GM12874 (cell line): ENCODE data around the gene SPATA21.

Experiments
- TF ChIP-seq, protein P1 (sequence below): IDR thresholded peaks from 2 replicates; pipeline ENCODE4 v1.5.1; 2011; ENCODE audit warnings: low read depth, mild to moderate bottlenecking, control low read depth, low read length, moderate library complexity; ENCODE audit not compliant: insufficient read depth

SPATA21 gene

DNA sequence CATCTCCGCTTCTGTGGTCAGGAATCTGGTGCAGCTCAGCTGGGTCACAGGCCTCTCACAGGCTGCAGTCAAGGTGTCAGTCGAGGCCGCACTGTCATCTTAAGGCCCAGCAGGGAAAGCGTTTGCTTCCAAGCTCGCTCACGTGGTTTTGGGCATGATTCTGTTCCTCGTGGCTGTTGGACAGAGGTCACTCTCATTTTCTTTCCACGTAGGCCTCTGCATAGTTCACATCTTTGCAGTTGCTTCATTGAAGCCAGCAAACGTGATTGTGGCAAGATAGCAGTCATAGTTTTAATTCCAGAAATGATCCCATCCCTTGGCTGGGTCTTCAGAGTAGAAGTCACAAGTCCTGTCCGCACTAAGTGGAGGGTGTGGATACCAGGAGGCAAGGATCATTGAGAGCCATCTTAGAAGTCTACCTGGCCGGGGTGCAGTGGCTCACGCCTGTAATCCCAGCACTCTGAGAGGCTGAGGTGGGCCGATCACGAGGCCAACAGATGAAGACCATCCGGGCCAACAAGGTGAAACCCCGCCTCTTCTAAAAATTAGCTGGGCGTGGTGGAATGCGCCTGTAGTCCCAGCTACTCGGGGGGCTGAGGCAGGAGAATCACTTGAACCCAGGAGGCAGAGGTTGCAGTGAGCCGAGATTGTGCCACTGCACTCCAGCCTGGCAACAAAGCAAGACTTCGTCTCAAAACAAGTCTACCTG lies 27.8 kb upstream of the SPATA21 start:
- TF ChIP-seq, protein P1, sequence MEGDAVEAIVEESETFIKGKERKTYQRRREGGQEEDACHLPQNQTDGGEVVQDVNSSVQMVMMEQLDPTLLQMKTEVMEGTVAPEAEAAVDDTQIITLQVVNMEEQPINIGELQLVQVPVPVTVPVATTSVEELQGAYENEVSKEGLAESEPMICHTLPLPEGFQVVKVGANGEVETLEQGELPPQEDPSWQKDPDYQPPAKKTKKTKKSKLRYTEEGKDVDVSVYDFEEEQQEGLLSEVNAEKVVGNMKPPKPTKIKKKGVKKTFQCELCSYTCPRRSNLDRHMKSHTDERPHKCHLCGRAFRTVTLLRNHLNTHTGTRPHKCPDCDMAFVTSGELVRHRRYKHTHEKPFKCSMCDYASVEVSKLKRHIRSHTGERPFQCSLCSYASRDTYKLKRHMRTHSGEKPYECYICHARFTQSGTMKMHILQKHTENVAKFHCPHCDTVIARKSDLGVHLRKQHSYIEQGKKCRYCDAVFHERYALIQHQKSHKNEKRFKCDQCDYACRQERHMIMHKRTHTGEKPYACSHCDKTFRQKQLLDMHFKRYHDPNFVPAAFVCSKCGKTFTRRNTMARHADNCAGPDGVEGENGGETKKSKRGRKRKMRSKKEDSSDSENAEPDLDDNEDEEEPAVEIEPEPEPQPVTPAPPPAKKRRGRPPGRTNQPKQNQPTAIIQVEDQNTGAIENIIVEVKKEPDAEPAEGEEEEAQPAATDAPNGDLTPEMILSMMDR = no peak

DNA sequence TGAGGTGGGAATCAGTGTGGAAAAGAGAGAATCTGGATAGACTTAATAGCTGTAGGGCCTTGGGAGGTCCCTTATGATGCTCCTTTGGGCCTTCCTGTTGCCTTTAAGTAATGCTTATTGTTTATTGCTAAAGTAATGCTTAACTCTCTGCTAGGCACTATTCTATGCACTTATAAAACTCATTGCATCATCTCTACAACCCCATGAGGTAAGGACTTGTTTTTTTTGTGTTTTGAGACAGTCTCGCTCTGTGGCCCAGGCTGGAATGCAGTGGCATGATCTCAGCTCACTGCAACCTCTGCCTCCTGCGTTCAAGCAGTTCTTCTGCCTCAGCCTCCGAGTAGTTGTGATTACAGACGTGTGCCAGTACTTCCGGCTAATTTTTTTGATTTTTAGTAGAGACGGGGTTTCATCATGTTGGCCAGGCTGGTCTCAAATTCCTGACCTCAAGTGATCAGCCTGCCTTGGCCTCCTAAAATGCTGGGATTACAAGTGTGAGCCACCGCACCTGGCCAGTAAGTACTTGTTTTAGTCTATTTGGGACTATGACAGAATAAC lies 25.6 kb upstream of the SPATA21 start:
- TF ChIP-seq, protein P1 = no peak

DNA sequence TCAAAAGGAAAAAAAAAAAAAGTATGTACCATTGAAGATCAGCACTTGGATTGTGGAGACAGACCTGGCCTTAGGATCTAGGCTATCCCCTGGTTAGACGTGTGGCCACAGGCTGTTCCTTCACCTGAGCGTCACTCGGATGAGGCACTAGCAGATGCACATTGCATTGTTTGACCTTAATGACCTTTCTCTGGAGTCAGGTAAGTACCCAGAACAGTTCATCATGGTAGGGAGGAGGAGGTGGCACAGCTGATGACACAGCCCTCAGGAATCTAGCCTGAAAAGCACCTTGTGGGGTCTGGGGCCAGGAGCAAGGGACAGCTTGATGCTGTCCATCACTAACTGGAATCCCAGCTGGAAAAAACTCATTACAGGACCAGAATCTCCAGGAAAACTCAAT lies 24.5 kb upstream of the SPATA21 start:
- TF ChIP-seq, protein P1 = no peak

DNA sequence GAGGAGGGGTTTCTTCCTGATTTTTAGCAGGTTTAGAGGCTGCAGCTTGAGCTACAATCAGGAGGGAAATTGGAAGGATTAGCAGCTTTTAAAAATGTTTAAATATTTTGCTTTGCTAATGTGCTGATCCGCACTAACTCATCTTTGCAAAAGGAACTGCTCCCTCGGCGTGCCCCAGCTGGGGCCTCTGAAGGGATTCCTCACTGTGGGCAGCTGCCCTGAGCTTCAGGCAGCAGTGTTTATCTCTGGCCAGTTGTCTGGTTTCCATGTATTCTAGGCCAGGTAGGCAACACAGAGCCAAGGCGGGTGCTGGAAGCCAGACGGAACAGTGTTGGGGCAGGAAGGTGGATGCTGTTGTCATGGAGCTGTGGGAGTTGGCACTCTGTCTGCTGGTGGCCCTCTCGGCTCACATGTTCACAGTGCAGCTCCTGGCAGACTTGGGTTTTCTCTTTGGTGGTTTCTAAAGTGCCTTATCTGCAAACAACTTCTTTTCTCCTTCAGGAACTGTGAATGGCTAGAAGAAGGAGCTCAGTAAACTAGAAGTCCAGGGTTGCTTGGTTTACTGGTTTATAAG lies 22.2 kb upstream of the SPATA21 start:
- TF ChIP-seq, protein P1 = no peak

DNA sequence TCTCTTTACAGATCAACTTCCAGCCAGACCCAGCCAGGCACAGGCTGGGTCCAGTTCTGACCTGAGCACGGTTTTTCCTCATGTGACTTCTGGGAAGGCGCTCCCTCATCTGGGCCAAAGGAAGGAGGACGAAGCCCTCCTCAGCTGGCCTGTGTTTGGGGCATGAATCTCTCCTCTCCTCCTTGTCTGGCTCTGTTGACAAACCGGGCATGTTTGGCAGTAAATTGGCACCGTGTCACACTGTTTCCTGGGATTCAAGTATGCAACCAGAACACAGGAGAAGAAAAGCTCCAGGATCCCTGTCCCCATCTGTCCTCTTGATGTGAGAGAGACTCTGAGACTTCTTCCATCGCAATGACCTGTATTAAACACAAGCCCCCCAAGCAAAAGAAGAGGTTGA lies 21.6 kb upstream of the SPATA21 start:
- TF ChIP-seq, protein P1 = no peak

DNA sequence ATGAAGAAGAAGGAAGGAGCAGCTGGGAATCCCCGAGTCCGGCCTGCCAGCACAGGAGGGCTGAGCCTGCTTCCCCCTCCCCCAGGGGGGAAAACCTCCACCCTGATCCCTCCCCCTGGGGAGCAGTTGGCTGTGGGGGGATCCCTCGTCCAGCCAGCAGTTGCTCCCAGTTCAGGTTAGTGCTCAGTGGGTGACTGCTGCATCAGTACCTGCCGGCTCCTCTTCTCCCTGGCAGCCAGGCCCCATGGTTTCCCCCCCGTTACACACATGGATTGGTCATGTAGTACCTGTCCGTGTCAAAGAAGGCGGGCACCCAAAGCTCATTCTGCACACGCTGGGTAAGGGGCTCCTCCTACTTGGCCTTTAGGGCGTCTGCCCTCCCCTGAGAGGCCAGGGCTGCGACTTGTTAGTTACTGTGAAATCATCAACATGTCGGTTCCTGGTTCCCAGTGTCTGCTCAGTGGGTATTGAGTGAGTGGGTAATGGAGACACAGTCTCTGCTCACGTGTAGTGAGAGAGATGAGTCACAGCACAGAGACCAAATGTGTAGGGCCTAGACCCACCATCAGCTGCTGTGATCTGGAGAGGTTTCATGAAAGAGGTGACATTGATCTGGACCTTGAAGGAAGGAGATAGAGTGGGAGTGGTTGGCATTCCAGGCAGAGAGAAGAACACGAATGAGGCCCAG lies 14.8 kb upstream of the SPATA21 start:
- TF ChIP-seq, protein P1 = no peak

DNA sequence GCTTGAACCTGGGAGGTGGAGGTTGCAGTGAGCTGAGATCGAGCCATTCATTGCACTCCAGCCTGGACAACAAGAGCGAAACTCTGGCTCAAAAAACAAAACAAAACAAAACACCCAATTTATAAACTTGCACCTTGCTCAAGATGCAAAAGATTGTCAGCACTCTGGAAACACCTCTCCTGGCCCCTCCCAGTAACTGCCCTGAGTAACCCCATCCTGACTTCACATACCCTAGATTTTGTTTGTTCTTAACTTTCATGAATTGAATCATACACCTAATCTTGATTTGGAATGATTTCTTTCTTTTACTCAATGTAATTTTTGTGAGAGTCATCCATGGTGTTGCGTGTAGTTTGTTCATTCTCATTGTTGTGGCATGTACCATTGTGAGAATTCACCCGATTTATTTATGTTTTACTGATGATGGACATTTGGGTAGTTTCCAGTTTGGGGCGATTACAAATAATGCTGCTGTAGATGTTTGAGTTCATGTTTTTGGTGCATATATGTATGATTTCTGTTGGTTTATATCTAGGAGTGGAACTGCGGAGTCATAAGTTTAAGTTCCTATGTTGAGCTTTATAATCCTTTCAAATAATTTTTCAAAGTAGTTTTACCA lies 13.7 kb upstream of the SPATA21 start:
- TF ChIP-seq, protein P1 = no peak
